ENCODE data around the gene SHH.

DNA sequence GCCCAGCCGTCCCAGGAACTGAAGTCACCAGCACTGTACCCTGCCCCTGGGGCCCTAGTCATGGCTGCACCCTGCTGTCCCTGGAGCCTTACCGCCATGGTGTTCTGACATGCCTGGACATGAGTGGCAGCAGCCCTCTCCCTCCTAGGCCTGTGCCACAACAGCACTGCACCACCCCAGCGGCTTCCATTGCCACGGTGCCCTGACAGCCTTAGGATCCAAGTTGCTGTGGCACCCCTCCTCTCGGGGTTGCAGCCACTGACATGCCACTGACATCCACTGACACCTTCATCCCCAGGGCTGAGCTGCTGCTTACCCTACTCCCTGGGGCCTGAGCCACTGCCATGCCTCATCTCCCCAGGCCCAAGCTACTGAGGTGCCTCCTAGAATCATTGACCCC is 39.6 kb upstream of the SHH start:
- no peak for TF ChIP-seq ZNF23 (tag by site-specific recombination; IDR thresholded peaks at IDR 0.05; ENCODE audit: borderline replicate concordance)
- no peak for TF ChIP-seq ZNF350 (tag by site-specific recombination; IDR thresholded peaks at IDR 0.05)
- TF ChIP-seq SETDB1 (IDR thresholded peaks at IDR 0.05; ENCODE audit: insufficient read length, low read length): no peak
- TF ChIP-seq ZNF140 (tag by site-specific recombination; IDR thresholded peaks at IDR 0.05): no peak
- no peak for TF ChIP-seq TCF7L2 (IDR thresholded peaks at IDR 0.05; ENCODE audit: borderline replicate concordance, low read depth, low read length)
- TF ChIP-seq, protein P1, sequence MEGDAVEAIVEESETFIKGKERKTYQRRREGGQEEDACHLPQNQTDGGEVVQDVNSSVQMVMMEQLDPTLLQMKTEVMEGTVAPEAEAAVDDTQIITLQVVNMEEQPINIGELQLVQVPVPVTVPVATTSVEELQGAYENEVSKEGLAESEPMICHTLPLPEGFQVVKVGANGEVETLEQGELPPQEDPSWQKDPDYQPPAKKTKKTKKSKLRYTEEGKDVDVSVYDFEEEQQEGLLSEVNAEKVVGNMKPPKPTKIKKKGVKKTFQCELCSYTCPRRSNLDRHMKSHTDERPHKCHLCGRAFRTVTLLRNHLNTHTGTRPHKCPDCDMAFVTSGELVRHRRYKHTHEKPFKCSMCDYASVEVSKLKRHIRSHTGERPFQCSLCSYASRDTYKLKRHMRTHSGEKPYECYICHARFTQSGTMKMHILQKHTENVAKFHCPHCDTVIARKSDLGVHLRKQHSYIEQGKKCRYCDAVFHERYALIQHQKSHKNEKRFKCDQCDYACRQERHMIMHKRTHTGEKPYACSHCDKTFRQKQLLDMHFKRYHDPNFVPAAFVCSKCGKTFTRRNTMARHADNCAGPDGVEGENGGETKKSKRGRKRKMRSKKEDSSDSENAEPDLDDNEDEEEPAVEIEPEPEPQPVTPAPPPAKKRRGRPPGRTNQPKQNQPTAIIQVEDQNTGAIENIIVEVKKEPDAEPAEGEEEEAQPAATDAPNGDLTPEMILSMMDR (tag by site-specific recombination; IDR thresholded peaks at IDR 0.05): no peak
- no peak for TF ChIP-seq ZFP3 (tag by site-specific recombination; IDR thresholded peaks at IDR 0.05; ENCODE audit: low read depth)
- no peak for TF ChIP-seq ZNF121 (tag by site-specific recombination; IDR thresholded peaks at IDR 0.05)
- TF ChIP-seq ZBTB17 (tag by site-specific recombination; IDR thresholded peaks at IDR 0.05): no peak
- no peak for TF ChIP-seq KLF16 (tag by site-specific recombination; IDR thresholded peaks at IDR 0.05)
- TF ChIP-seq, protein P2, sequence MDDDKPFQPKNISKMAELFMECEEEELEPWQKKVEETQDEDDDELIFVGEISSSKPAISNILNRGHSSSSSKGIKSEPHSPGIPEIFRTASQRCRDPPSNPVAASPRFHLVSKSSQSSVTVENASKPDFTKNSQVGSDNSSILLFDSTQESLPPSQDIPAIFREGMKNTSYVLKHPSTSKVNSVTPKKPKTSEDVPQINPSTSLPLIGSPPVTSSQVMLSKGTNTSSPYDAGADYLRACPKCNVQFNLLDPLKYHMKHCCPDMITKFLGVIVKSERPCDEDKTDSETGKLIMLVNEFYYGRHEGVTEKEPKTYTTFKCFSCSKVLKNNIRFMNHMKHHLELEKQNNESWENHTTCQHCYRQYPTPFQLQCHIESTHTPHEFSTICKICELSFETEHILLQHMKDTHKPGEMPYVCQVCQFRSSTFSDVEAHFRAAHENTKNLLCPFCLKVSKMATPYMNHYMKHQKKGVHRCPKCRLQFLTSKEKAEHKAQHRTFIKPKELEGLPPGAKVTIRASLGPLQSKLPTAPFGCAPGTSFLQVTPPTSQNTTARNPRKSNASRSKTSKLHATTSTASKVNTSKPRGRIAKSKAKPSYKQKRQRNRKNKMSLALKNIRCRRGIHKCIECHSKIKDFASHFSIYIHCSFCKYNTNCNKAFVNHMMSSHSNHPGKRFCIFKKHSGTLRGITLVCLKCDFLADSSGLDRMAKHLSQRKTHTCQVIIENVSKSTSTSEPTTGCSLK (tag by site-specific recombination; IDR thresholded peaks at IDR 0.05): no peak
- TF ChIP-seq ZBTB7A (tag by site-specific recombination; IDR thresholded peaks at IDR 0.05; ENCODE audit: low read depth): no peak
- TF ChIP-seq ZNF274 (IDR thresholded peaks at IDR 0.05; ENCODE audit: low read length): no peak
- TF ChIP-seq ZNF274 (tag by site-specific recombination; IDR thresholded peaks at IDR 0.05; ENCODE audit: borderline replicate concordance): no peak
